LNCAP (cell line): ENCODE results near the gene VAV1.

Experiments
- CTCF ChIP-seq: fragments of 450-650 bp; IDR thresholded peaks from 2 replicates; pipeline ENCODE4 v1.5.1; 2017; ENCODE audit warnings: mild to moderate bottlenecking

VAV1 gene

DNA sequence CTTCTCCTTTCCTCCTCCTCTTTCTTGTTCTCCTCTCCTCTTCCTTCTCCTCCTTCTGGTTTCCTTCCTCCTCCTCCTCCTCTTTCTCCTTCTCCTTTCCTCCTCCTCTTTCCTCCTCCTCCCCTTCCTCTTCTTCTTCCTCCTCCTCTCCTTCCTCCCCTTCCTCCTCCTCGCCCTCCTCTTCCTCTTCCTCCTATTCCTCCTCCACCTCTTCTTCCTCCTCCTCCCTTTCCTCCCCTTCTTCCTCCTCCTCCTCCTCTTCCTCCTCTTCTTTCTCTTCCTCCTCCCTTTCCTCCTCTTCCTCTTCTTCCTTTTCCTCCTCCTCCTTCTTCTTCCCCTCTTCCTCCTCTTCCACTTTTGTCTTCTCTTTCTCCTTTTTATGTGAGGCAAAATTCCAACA is 59.9 kb downstream of the VAV1 start:
- no peak for TF ChIP-seq CTCF

DNA sequence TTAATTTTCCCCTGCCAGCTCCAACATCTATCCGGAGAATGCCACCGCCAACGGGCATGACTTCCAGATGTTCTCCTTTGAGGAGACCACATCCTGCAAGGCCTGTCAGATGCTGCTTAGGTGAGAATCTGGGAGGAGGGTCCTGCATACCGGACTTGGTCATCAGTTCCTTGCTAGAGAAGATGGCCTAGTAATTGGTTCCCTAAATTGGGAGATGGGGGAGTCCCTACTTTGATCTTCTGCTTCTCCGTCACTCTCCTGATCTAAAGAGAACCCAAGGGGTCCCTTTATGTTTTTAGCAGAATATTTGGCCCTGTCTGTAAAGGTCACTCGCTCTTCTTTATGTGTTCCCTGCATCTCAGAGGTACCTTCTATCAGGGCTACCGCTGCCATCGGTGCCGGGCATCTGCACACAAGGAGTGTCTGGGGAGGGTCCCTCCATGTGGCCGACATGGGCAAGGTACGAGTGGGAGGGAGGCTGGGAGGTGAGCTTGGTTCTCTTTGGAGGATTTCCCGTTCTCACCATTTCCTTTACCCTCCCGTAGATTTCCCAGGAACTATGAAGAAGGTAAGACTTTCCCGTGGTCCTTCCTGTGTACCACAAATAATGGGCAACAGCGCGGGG is 60.8 kb downstream of the VAV1 start:
- no peak for TF ChIP-seq CTCF

DNA sequence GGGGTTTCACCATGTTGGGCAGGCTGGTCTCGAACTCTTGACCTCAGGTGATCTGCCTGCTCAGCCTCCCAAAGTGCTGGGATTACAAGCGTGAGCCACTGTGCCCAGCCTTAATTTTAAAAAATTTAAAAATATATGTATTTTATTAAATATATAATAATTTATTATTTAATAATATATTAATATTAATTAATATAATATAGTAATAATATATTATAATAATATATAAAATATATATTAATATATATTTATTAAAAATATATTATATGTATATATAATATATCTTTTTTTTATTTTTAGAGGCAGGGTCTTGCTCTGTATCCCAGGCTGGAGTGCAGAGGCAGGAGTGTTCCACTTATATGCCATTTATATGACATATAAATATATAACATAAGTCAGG is 61.9 kb downstream of the VAV1 start:
- no peak for TF ChIP-seq CTCF

GRCh38 chr19:6835501-6835900 is 63.0 kb downstream of the VAV1 start:
- no peak for TF ChIP-seq CTCF

- TF ChIP-seq CTCF, result no peak
These were observed 65.0 kb downstream of the VAV1 start for GRCh38 chr19:6837525-6837924.

DNA sequence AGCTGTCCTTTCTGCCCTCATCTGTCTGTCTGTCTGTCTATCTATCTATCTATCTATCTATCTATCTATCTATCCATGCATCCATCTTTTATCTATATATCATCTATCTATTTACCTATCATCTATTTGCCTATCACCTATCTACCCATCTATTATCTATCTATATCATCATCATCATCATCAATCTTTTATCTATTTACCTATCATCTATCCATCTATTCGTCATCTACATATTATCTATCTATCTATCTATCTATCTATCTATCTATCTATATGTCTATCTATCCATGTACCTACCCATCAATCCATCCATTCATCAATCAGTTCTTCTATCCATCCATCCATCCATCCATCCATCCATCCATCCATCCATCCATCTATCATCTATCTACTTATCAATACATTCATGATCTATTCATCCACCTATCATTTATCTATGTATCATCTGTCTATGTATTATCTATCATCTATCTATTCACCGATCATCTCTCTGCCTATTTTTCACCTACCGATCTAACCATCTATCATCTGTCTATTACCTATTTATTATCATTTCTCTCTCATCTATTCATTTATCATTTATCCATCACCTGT is 65.7 kb downstream of the VAV1 start:
- TF ChIP-seq CTCF, result no peak

DNA sequence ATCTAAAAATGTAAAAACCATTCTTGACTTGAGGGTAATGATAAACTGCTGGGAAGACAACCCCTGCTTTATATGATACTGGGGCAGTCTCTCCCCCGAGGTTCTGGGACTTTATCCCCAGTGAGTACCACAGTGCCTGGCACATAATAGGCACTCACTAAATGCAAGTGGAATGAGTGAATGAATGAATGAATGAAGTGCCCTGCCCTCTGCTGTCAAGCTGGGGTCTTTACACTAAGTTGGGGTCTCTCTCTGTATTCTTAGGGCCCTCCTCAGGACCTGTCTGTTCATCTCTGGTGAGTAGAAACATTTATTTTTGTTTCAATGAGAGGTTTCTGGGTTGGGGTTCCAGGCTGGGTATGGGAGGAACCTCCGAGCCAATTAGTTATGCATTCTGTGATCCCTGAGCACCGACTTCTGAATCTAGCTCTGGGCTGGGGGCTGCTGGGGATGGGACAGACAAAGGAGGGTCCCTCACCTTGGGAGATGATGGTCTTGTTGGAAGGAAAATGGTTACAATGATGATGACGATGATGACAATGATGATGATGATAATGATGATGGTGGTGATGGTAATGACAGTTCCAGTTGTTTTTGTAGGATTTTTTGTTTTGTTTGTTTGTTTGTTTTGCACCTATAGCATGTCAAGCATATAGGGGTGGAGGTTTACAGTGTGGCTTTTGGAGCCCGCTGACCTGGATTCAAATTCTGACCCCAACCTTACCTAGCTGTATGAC is 70.5 kb downstream of the VAV1 start:
- TF ChIP-seq CTCF, result no peak
